ENCODE results near the gene KRTCAP2. TPM values are rescaled to one million over a fixed set of nuclear protein-coding genes. Genes with fewer than 3 reads are reported as not detected.
"Not testable (repeated sequence)": the region's sequence is repeated elsewhere in the genome, so short reads cannot be mapped to it uniquely, and the experiment has no call there.

Gene KRTCAP2
- polyA plus RNA-seq, 1 of the 3 experiments (the other 2 are of a cell fraction) = 238 TPM

DNA sequence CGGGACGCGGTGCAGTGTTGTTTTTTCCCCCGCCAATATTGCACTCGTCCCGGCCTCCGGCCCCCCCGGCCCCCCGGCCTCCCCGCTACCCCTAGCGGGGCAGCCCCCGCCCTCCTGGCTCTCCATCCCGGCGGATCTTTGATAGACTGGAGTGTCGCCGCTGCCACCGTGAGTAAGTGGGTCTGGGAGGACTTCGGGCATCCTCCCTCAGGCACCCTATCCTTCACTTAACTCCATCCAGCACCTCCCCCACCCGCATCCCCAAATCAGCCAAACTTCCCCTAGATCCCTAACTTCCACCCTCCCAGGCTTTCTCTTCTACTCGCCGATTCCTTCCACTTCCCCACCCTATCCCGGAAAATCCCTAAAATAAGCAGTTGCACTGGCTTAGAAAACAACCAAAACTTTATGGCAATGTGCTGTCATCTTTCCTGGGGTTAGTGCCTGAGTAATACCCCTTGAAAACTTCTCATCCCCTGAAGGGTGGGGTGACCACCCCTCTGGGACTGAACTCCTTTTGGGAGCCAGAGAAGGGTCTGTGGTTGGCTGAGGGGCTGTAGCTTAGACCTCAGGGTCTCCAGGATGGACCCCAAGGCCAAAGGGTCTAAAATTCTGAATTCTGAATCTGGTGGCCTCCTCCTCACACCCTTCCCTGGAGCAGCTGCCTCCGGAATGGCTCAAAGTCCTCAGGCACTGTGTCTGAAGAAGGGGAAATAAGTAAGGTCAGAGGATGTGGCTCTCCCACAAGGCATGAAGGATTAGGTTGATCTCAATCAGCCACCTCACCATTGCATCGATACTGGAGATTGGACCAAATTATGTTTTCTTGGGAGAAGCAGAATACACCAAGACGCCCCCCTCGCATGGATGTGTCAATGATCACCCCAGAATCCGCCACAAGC lies 22.3 kb upstream of the KRTCAP2 start:
- ChIA-PET CTCF (interaction anchor here (1.0 to 5.2 kb wide), 6 partner anchors 11 to 56 kb away, joined by 3 to 203 read pairs (median 30); partner anchors contain the start of genes KRTCAP2, MTX1, THBS3 and TRIM46), POLR2A (interaction anchor here (1.0 to 5.1 kb wide), 6 partner anchors 11 to 66 kb away, joined by 3 to 27 read pairs (median 16); partner anchors contain the start of genes KRTCAP2, MTX1 and THBS3)
- H3K4me1 ChIP-seq (ENCODE audit: control insufficient read depth in 1 of 2, insufficient read depth in 2 of 2, low read depth in 1 of 2, low read length in 1 of 2) = peaks cover 0 to 24% of the 10 kb centered on the region in 2 experiments; a peak in 2 of 4 replicates
- peaks cover 19% of the 10 kb centered on the region; the same call in 1 of the 2 replicates for H3K79me2 ChIP-seq (ENCODE audit: insufficient read depth)
- H3K36me3 ChIP-seq (replicated peaks in 1 of 2; ENCODE audit: control insufficient read depth in 1 of 2, insufficient read depth in 2 of 2, low read length in 1 of 2) = peaks cover 9 to 28% of the 10 kb centered on the region in 2 experiments
- H3F3A ChIP-seq (replicated peaks; ENCODE audit: insufficient read depth) = peaks cover 10% of the 10 kb centered on the region
- peak overlapping the region; percentile 70 to 86 for H3K27ac ChIP-seq (ENCODE audit: low read depth in 2 of 2, low read length in 1 of 2)
- H2AFZ ChIP-seq (ENCODE audit: low read depth) = no peak overlapping the region
- WGBS (ENCODE audit: low lambda C conversion rate) = 35% methylated on average over 13 of the region's 27 CpGs
- H4K20me1 ChIP-seq (ENCODE audit: insufficient read depth) = no peaks in the 10 kb centered on the region
- no peak for DNase-seq
- H3K27me3 ChIP-seq (ENCODE audit: insufficient read depth) = no peaks in the 10 kb centered on the region
- no peaks in the 10 kb centered on the region for H3K9me3 ChIP-seq
- H3K9me2 ChIP-seq = no peaks in the 10 kb centered on the region
- H3K4me3 ChIP-seq (ENCODE audit: low read depth in 2 of 2, low read length in 1 of 2) = peak overlapping the region; percentile 50 to 60
- TF ChIP-seq NFIC (IDR thresholded peaks at IDR 0.05; ENCODE audit: borderline replicate concordance) (no peak), EP300 (IDR thresholded peaks at IDR 0.05; ENCODE audit: borderline replicate concordance in 1 of 2, low read depth in 1 of 2, low read length in 1 of 2) (no peak), JUND (IDR thresholded peaks at IDR 0.05) (no peak), GABPA (IDR thresholded peaks at IDR 0.05; ENCODE audit: low read depth) (no peak), MXI1 (IDR thresholded peaks at IDR 0.05; ENCODE audit: low read depth, low read length) (no peak), MEF2A (IDR thresholded peaks at IDR 0.05; ENCODE audit: borderline replicate concordance, low read depth) (no peak), EZH2phosphoT487 (IDR thresholded peaks at IDR 0.05; ENCODE audit: borderline replicate concordance, low read depth) (no peak)
- TF ChIP-seq, protein P1, sequence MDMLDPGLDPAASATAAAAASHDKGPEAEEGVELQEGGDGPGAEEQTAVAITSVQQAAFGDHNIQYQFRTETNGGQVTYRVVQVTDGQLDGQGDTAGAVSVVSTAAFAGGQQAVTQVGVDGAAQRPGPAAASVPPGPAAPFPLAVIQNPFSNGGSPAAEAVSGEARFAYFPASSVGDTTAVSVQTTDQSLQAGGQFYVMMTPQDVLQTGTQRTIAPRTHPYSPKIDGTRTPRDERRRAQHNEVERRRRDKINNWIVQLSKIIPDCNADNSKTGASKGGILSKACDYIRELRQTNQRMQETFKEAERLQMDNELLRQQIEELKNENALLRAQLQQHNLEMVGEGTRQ (IDR thresholded peaks at IDR 0.05; ENCODE audit: borderline replicate concordance, low read depth, low read length) = no peak
- peak overlapping the region; percentile 83 for H3K4me2 ChIP-seq
- H3K9ac ChIP-seq = peak overlapping the region; percentile 61

GRCh38 chr1:155193991-155194240 lies 20.8 kb upstream of the KRTCAP2 start:
- not testable (repeated sequence) for H3K9me3 ChIP-seq; H3K27me3 ChIP-seq (ENCODE audit: insufficient read depth); DNase-seq; H4K20me1 ChIP-seq (ENCODE audit: insufficient read depth); H3K9me2 ChIP-seq
- ChIA-PET POLR2A (interaction anchor here (0.6 to 5.1 kb wide), 8 partner anchors 8 to 142 kb away, joined by 3 to 27 read pairs (median 11); partner anchors contain the start of genes KRTCAP2, MTX1 and THBS3), CTCF (interaction anchor here (0.6 to 5.2 kb wide), 33 partner anchors 9 to 152 kb away, joined by 3 to 203 read pairs (median 4); partner anchors contain the start of genes KRTCAP2, MTX1, SLC50A1 and THBS3)
- Histone ChIP-seq H2AFZ (ENCODE audit: low read depth) (peak overlapping the region; percentile 61), H3K4me3 (ENCODE audit: low read depth in 2 of 2, low read length in 1 of 2) (peak overlapping the region; percentile 30 to 60), H3K4me1 (ENCODE audit: control insufficient read depth in 1 of 2, insufficient read depth in 2 of 2, low read depth in 1 of 2, low read length in 1 of 2) (peaks cover 0 to 24% of the 10 kb centered on the region in 2 experiments; a peak in 2 of 4 replicates), H3K79me2 (ENCODE audit: insufficient read depth) (peaks cover 19% of the 10 kb centered on the region; the same call in 1 of the 2 replicates), H3K9ac (peak overlapping the region; percentile 61), H3K4me2 (peak overlapping the region; percentile 83), H3K27ac (ENCODE audit: low read depth in 2 of 2, low read length in 1 of 2) (peak overlapping the region; percentile 78 to 86; a peak in 3 of 4 replicates), H3K36me3 (replicated peaks in 1 of 2; ENCODE audit: control insufficient read depth in 1 of 2, insufficient read depth in 2 of 2, low read length in 1 of 2) (peaks cover 7 to 25% of the 10 kb centered on the region in 2 experiments), H3F3A (replicated peaks; ENCODE audit: insufficient read depth) (peaks cover 10% of the 10 kb centered on the region)
- WGBS (ENCODE audit: low lambda C conversion rate) = 18% methylated on average over 16 of the region's 16 CpGs
